GM23338 (cell line): ENCODE measurements around the gene PMAIP1. TPM values are rescaled to one million over a fixed set of nuclear protein-coding genes. Genes with fewer than 3 reads are reported as not detected.

Experiments
- ATAC-seq: fragments of 200-7000 bp; cut with Tn5 transposase; 3 replicates; pipeline ENCODE4 v1.9.1; 2020
- DNase-seq: peaks from one replicate; pipeline ENCODE4 v3.0.0-alpha.2; 2015; ENCODE audit warnings: low spot score
- H2AFZ ChIP-seq: fragments of 200-600 bp; sonication (generic); 2 replicates; pipeline ENCODE4 v1.8.0; 2016; ENCODE audit warnings: antibody characterized with exemption, mild to moderate bottlenecking, moderate library complexity
- H3F3A ChIP-seq: fragments of 200-600 bp; sonication (generic); replicated peaks from 2 replicates; pipeline ENCODE4 v1.8.0; 2017; ENCODE audit warnings: antibody characterized with exemption, mixed run types, low read depth
- H3K27ac ChIP-seq: fragments of 200-600 bp; sonication (generic); 2 replicates; pipeline ENCODE4 v1.6.1; 2016; ENCODE audit warnings: low read depth
- H3K27me3 ChIP-seq: fragments of 200-600 bp; sonication (generic); 2 replicates; pipeline ENCODE4 v1.8.0; 2016; ENCODE audit warnings: mild to moderate bottlenecking, mixed run types, moderate library complexity; ENCODE audit not compliant: insufficient read depth
- H3K36me3 ChIP-seq: fragments of 200-600 bp; sonication (generic); 2 replicates; pipeline ENCODE4 v1.8.0; 2016; ENCODE audit warnings: mild to moderate bottlenecking; ENCODE audit not compliant: insufficient read depth
- H3K4me1 ChIP-seq: fragments of 200-600 bp; sonication (generic); 2 replicates; pipeline ENCODE4 v1.8.0; 2016; ENCODE audit warnings: mild to moderate bottlenecking, moderate library complexity; ENCODE audit not compliant: insufficient read depth
- H3K4me2 ChIP-seq: fragments of 200-600 bp; sonication (generic); 2 replicates; pipeline ENCODE4 v1.7.1; 2017; ENCODE audit warnings: mixed run types
- H3K4me3 ChIP-seq: fragments of 200-600 bp; sonication (generic); 2 replicates; pipeline ENCODE4 v1.6.1; 2016; ENCODE audit warnings: mixed run types
- H3K79me2 ChIP-seq: fragments of 200-600 bp; sonication (generic); replicated peaks from 2 replicates; pipeline ENCODE4 v1.8.0; 2017; ENCODE audit warnings: mild to moderate bottlenecking; ENCODE audit not compliant: insufficient read depth
- H3K9me2 ChIP-seq: fragments of 200-600 bp; sonication (generic); 2 replicates; pipeline ENCODE4 v1.8.0; 2017; ENCODE audit not compliant: insufficient read depth
- H4K20me1 ChIP-seq: fragments of 200-600 bp; sonication (generic); replicated peaks from 2 replicates; pipeline ENCODE4 v1.8.0; 2017; ENCODE audit warnings: mild to moderate bottlenecking; ENCODE audit not compliant: insufficient read depth
- H3K27ac Mint-ChIP-seq: 2 replicates; pipeline ENCODE4 v1.8.0; 2020; ENCODE audit warnings: inconsistent platforms, mild to moderate bottlenecking, moderate library complexity, mixed read lengths
- H3K27me3 Mint-ChIP-seq: 3 replicates; pipeline ENCODE4 v1.8.0; 2022; ENCODE audit warnings: low read depth, mild to moderate bottlenecking, moderate library complexity, mixed read lengths, inconsistent platforms; ENCODE audit not compliant: insufficient read depth, poor library complexity
- H3K36me3 Mint-ChIP-seq: 3 replicates; pipeline ENCODE4 v1.8.0; 2021; ENCODE audit warnings: low read depth, mild to moderate bottlenecking, inconsistent platforms, moderate library complexity, mixed read lengths
- H3K4me1 Mint-ChIP-seq: 3 replicates; pipeline ENCODE4 v1.8.0; 2020; ENCODE audit warnings: mild to moderate bottlenecking, inconsistent platforms, mixed read lengths
- H3K4me3 Mint-ChIP-seq: 3 replicates; pipeline ENCODE4 v1.8.0; 2021; ENCODE audit warnings: moderate library complexity, mild to moderate bottlenecking, inconsistent platforms, mixed read lengths
- H3K9me3 Mint-ChIP-seq: 3 replicates; pipeline ENCODE4 v1.8.0; 2020; ENCODE audit warnings: moderate library complexity, mild to moderate bottlenecking, inconsistent platforms, mixed read lengths
- CTCF ChIP-seq, 2 experiments: fragments of 200-600 bp in 1 of 2; sonication (generic) in 1 of 2; conservative IDR thresholded peaks; 2 replicates each; pipeline versions ENCODE4 v1.5.1 to v1.6.1; 2016 to 2017; ENCODE audit warnings: antibody characterized with exemption in 2 of 2, low read depth in 2 of 2, mild to moderate bottlenecking in 2 of 2, moderate library complexity in 1 of 2
- ETS1 ChIP-seq: IDR thresholded peaks from 2 replicates; pipeline ENCODE4 v1.6.1; 2016; ENCODE audit warnings: antibody characterized with exemption
- EZH2 ChIP-seq: fragments of 200-600 bp; sonication (generic); IDR thresholded peaks from one replicate; pipeline ENCODE4 v1.8.0; 2017; ENCODE audit warnings: antibody characterized with exemption, mild to moderate bottlenecking, low read depth; ENCODE audit not compliant: unreplicated experiment
- EZH2phosphoT487 ChIP-seq: fragments of 200-600 bp; sonication (generic); IDR thresholded peaks from one replicate; pipeline ENCODE4 v1.8.1; 2018; ENCODE audit warnings: antibody characterized with exemption; ENCODE audit not compliant: unreplicated experiment
- JUNB ChIP-seq: IDR thresholded peaks from one replicate; pipeline ENCODE4 v1.6.1; 2016; ENCODE audit warnings: antibody characterized with exemption; ENCODE audit not compliant: unreplicated experiment
- NANOG ChIP-seq: IDR thresholded peaks from 2 replicates; pipeline ENCODE4 v1.6.1; 2016; ENCODE audit warnings: antibody characterized with exemption, borderline replicate concordance
- POLR2AphosphoS5 ChIP-seq: IDR thresholded peaks from 2 replicates; pipeline ENCODE4 v1.6.1; 2016; ENCODE audit warnings: antibody characterized with exemption, low read depth
- REST ChIP-seq: IDR thresholded peaks from one replicate; pipeline ENCODE4 v1.6.1; 2018; ENCODE audit warnings: antibody characterized with exemption; ENCODE audit not compliant: unreplicated experiment
- STAT1 ChIP-seq: IDR thresholded peaks from one replicate; pipeline ENCODE4 v1.6.1; 2016; ENCODE audit warnings: antibody characterized with exemption; ENCODE audit not compliant: unreplicated experiment
- ZNF331 ChIP-seq: fragments of 250-450 bp; sonication (Bioruptor Pico); IDR thresholded peaks from 2 replicates; pipeline ENCODE4 v1.5.0; 2020; ENCODE audit warnings: low read depth, mild to moderate bottlenecking, moderate library complexity
- ZNF462 ChIP-seq: fragments of 250-450 bp; sonication (Bioruptor Pico); IDR thresholded peaks from 2 replicates; pipeline ENCODE4 v1.5.0; 2020; ENCODE audit warnings: mild to moderate bottlenecking, moderate library complexity
- polyA plus RNA-seq: library from polyadenylated mRNA; unstranded; fragments of >200 nt; fragmentation: Nextera tagmentation; extraction: Ambion mirVana; gene quantifications from 2 replicates; pipeline ENCODE4 v1.2.1, GENCODE V29; 2016
- total RNA-seq: library from RNA; depleted of rRNA; stranded (reverse); fragments of >200 nt; shearing (Covaris generic); gene quantifications from 2 replicates; pipeline ENCODE4 v1.2.3, GENCODE V29; 2014

The PMAIP1 gene
- total and polyA plus RNA-seq, 2 experiments from 2014 or later, result 156 to 296 TPM

GRCh38 chr18:59906203-59906602 is 6.4 kb downstream of the PMAIP1 start:
- no peak overlapping the region for H3K4me3 ChIP-seq
- H3K79me2 ChIP-seq, result peaks cover 33% of the 10 kb centered on the region
- H2AFZ ChIP-seq, result no peak overlapping the region
- H3F3A ChIP-seq, result no peaks in the 10 kb centered on the region; the same call in 1 of the 2 replicates
- Mint-ChIP-seq H3K27me3 (peaks cover 8% of the 10 kb centered on the region), H3K9me3 (no peaks in the 10 kb centered on the region), H3K4me1 (peaks cover 57% of the 10 kb centered on the region), H3K27ac (no peak overlapping the region), H3K4me3 (no peak overlapping the region), H3K36me3 (peaks cover 35% of the 10 kb centered on the region)
- ATAC-seq (no peak), DNase-seq (no peak)
- H3K36me3 ChIP-seq, result peaks cover 21% of the 10 kb centered on the region; the same call in 1 of the 2 replicates
- TF ChIP-seq JUNB, result no peak
- TF ChIP-seq CTCF (conservative IDR thresholded peaks at IDR 0.05; ENCODE audit: low read depth in 2 of 2), result no peak
- TF ChIP-seq POLR2AphosphoS5, result no peak
- no peak for TF ChIP-seq EZH2
- no peak for TF ChIP-seq STAT1
- TF ChIP-seq ZNF462 (CRISPR knock-in tag), result no peak
- TF ChIP-seq REST, result no peak
- no peak for TF ChIP-seq NANOG
- no peak for TF ChIP-seq ETS1
- TF ChIP-seq ZNF331, result no peak
- no peak for TF ChIP-seq EZH2phosphoT487
- peaks cover 29% of the 10 kb centered on the region for H4K20me1 ChIP-seq
- H3K9me2 ChIP-seq, result no peaks in the 10 kb centered on the region
- H3K27ac ChIP-seq, result no peak overlapping the region
- H3K27me3 ChIP-seq, result no peaks in the 10 kb centered on the region
- peaks cover 47% of the 10 kb centered on the region for H3K4me1 ChIP-seq
- no peak overlapping the region for H3K4me2 ChIP-seq
